NCI-H748 treated with DMSO at 0.1 percent for 48 hours (cell line): ENCODE data around the gene PPFIBP2.
A peak's percentile ranks its signal among the peaks of the same experiment; 100 is the strongest.

Source experiments
- DNase-seq: peaks from one replicate; lab custom pipeline; 2025; lab: John Stamatoyannopoulos, UW

PPFIBP2 gene

GRCh38 chr11:7667460-7667859, 153.7 kb downstream of the PPFIBP2 start:
- no peak for DNase-seq

GRCh38 chr11:7668464-7668863, 154.7 kb downstream of the PPFIBP2 start:
- no peak for DNase-seq

GRCh38 chr11:7668911-7669310, 155.1 kb downstream of the PPFIBP2 start:
- no peak for DNase-seq

- no peak for DNase-seq
These were observed 156.8 kb downstream of the PPFIBP2 start for GRCh38 chr11:7670641-7671040.

GRCh38 chr11:7671347-7672215, 157.8 kb downstream of the PPFIBP2 start:
- DNase-seq = no peak

GRCh38 chr11:7672276-7672959, 158.6 kb downstream of the PPFIBP2 start:
- no peak for DNase-seq

- DNase-seq = no peak
These were observed 159.3 kb downstream of the PPFIBP2 start, which contains the start of gene CYB5R2 for GRCh38 chr11:7672960-7673723. TSS of gene CYB5R2 (minus strand) at chr11:7673500. CDS start at chr11:7672825, 675 bp downstream.

- peak; percentile 5 for DNase-seq
These were observed 160.1 kb downstream of the PPFIBP2 start for GRCh38 chr11:7673724-7674434.

- no peak for DNase-seq
These were observed 161.8 kb downstream of the PPFIBP2 start for GRCh38 chr11:7675631-7676030.

- no peak for DNase-seq
These were observed 163.3 kb downstream of the PPFIBP2 start for GRCh38 chr11:7677071-7677470.

- DNase-seq = no peak
These were observed 164.0 kb downstream of the PPFIBP2 start for GRCh38 chr11:7677796-7678201.

GRCh38 chr11:7683571-7683970, 169.8 kb downstream of the PPFIBP2 start:
- no peak for DNase-seq

- DNase-seq = no peak
These were observed 173.0 kb downstream of the PPFIBP2 start for GRCh38 chr11:7686761-7687160.

GRCh38 chr11:7687386-7687785, 173.6 kb downstream of the PPFIBP2 start:
- DNase-seq = no peak

- DNase-seq = peak; percentile 1
These were observed 174.5 kb downstream of the PPFIBP2 start for GRCh38 chr11:7688238-7688826.

- DNase-seq = no peak
These were observed 175.4 kb downstream of the PPFIBP2 start for GRCh38 chr11:7689239-7689638.

GRCh38 chr11:7690648-7691047, 176.8 kb downstream of the PPFIBP2 start:
- DNase-seq = no peak

GRCh38 chr11:7691759-7692350, 178.1 kb downstream of the PPFIBP2 start:
- no peak for DNase-seq

- no peak for DNase-seq
These were observed 178.6 kb downstream of the PPFIBP2 start for GRCh38 chr11:7692426-7692825.

GRCh38 chr11:7694235-7694634, 180.4 kb downstream of the PPFIBP2 start:
- DNase-seq = no peak

GRCh38 chr11:7696424-7696823, 182.6 kb downstream of the PPFIBP2 start:
- DNase-seq = no peak
